Caco-2 (cell line): ENCODE measurements around the gene SMCO3. TPM values are rescaled to one million over a fixed set of nuclear protein-coding genes. Genes with fewer than 3 reads are reported as not detected.

ENCODE experiments used
- BruUV-seq: library from RNA; stranded (reverse); fragments of 400-500 nt; replicated peaks from 2 replicates; lab custom pipeline; 2021; lab: Mats Ljungman, UMichigan
- CTCF ChIA-PET: fragments of 300-600 bp; sonication (Branson Sonifier 250); formaldehyde crosslinking; loops from one replicate; lab custom pipeline; 2022; ENCODE audit warnings: antibody characterized with exemption; lab: Charles Lee
- POLR2A ChIA-PET: fragments of 300-600 bp; sonication (Branson Sonifier 250); formaldehyde crosslinking; loops from one replicate; lab custom pipeline; 2022; ENCODE audit warnings: antibody characterized with exemption; lab: Charles Lee
- DNase-seq, 2 experiments: peaks; one replicate each; pipeline versions ENCODE4 v3.0.0 to v3.0.0-alpha.2; 2020 to 2022
- H3K27me3 ChIP-seq: replicated peaks from 2 replicates; pipeline ENCODE4 v1.6.0; 2011; ENCODE audit warnings: low read length; ENCODE audit not compliant: control insufficient read depth, insufficient read depth
- H3K36me3 ChIP-seq: 2 replicates; pipeline ENCODE4 v1.5.1; 2011; ENCODE audit warnings: low read length; ENCODE audit not compliant: control insufficient read depth, insufficient read depth
- H3K4me1 ChIP-seq: fragments of 250-450 bp; sonication (Bioruptor Pico); 2 replicates; pipeline ENCODE4 v1.5.1; 2020; ENCODE audit warnings: mild to moderate bottlenecking
- H3K4me3 ChIP-seq: 2 replicates; pipeline ENCODE4 v1.5.1; 2011; ENCODE audit warnings: low read depth, mild to moderate bottlenecking, control low read depth, low read length
- H3K9me3 ChIP-seq: fragments of 250-450 bp; sonication (Bioruptor Pico); 2 replicates; pipeline ENCODE4 v1.5.1; 2020; ENCODE audit warnings: mild to moderate bottlenecking, moderate library complexity
- H3K27ac Mint-ChIP-seq: one replicate; pipeline ENCODE4 v1.8.0; 2022; ENCODE audit warnings: mixed read lengths; ENCODE audit not compliant: unreplicated experiment
- H3K27me3 Mint-ChIP-seq: one replicate; pipeline ENCODE4 v1.8.0; 2022; ENCODE audit warnings: mixed read lengths; ENCODE audit not compliant: insufficient read depth, unreplicated experiment
- H3K36me3 Mint-ChIP-seq: one replicate; pipeline ENCODE4 v1.8.0; 2022; ENCODE audit warnings: mild to moderate bottlenecking, mixed read lengths; ENCODE audit not compliant: insufficient read depth, unreplicated experiment
- H3K4me1 Mint-ChIP-seq: one replicate; pipeline ENCODE4 v1.8.0; 2022; ENCODE audit warnings: low read depth, mixed read lengths; ENCODE audit not compliant: unreplicated experiment
- H3K4me3 Mint-ChIP-seq: one replicate; pipeline ENCODE4 v1.8.0; 2022; ENCODE audit warnings: mild to moderate bottlenecking, moderate library complexity, mixed read lengths; ENCODE audit not compliant: unreplicated experiment
- H3K9me3 Mint-ChIP-seq: one replicate; pipeline ENCODE4 v1.8.0; 2022; ENCODE audit warnings: mixed read lengths; ENCODE audit not compliant: unreplicated experiment
- CTCF ChIP-seq, 2 experiments: fragments of 200-600 bp in 1 of 2; IDR thresholded peaks; 1 replicate in 1 of 2; 2 replicates in 1 of 2; pipeline versions ENCODE4 v1.5.1 to v1.8.0; 2011 to 2022; ENCODE audit warnings: antibody characterized with exemption in 1 of 2, control low read depth in 1 of 2, inconsistent platforms in 1 of 2, low read depth in 1 of 2, low read length in 1 of 2, mild to moderate bottlenecking in 1 of 2, moderate library complexity in 1 of 2; ENCODE audit not compliant: insufficient read depth in 1 of 2, severe bottlenecking in 1 of 2, unreplicated experiment in 1 of 2
- intact Hi-C: fragments of 100-400 bp; cut with micrococcal nuclease; formaldehyde crosslinking; loops from one replicate; pipeline ENCODE4 v1.10.0; 2022; ENCODE audit not compliant: unreplicated experiment
- total RNA-seq: library from RNA; stranded (reverse); gene quantifications from 2 replicates; pipeline ENCODE4 v1.2.3, GENCODE V29; 2022

SMCO3 gene
- total RNA-seq, 1 experiment from 2014 or later, result not detected

GRCh38 chr12:14846042-14846587, 32.1 kb upstream of the SMCO3 start:
- POLR2A ChIA-PET, result no interaction called here
- Mint-ChIP-seq H3K9me3 (no peaks in the 10 kb centered on the region), H3K4me3 (no peak overlapping the region), H3K36me3 (no peaks in the 10 kb centered on the region), H3K27me3 (peaks cover 2% of the 10 kb centered on the region), H3K27ac (no peak overlapping the region), H3K4me1 (peaks cover 13% of the 10 kb centered on the region)
- no peaks in the 10 kb centered on the region for H3K27me3 ChIP-seq
- intact Hi-C loops, result loop anchor here (5.0 kb wide), 1 partner anchor 376 kb away; the partner anchor contains the start of gene RERG
- no peak for TF ChIP-seq CTCF (IDR thresholded peaks at IDR 0.05; ENCODE audit: insufficient read depth in 1 of 2, low read depth in 1 of 2, low read length in 1 of 2, severe bottlenecking in 1 of 2, unreplicated experiment in 1 of 2)
- H3K4me1 ChIP-seq, result peaks cover 26% of the 10 kb centered on the region
- CTCF ChIA-PET, result interaction anchor here (0.8 kb wide), 1 partner anchor 90 kb away, joined by 3 read pairs; no protein-coding TSS in a partner anchor
- H3K4me3 ChIP-seq, result no peak overlapping the region
- no TSS peak for BruUV-seq
- no peak for DNase-seq
- H3K9me3 ChIP-seq, result no peaks in the 10 kb centered on the region
- H3K36me3 ChIP-seq, result no peaks in the 10 kb centered on the region

- H3K4me1 Mint-ChIP-seq, result peaks cover 19% of the 10 kb centered on the region
- ChIA-PET POLR2A (no interaction called here), CTCF (interaction anchor here (0.8 kb wide), 1 partner anchor 91 kb away, joined by 3 read pairs; no protein-coding TSS in a partner anchor)
- Histone ChIP-seq H3K4me3 (no peak overlapping the region), H3K27me3 (no peaks in the 10 kb centered on the region), H3K36me3 (no peaks in the 10 kb centered on the region), H3K4me1 (peaks cover 32% of the 10 kb centered on the region), H3K9me3 (no peaks in the 10 kb centered on the region)
- BruUV-seq, result no TSS peak
- TF ChIP-seq CTCF (IDR thresholded peaks at IDR 0.05; ENCODE audit: insufficient read depth in 1 of 2, low read depth in 1 of 2, low read length in 1 of 2, severe bottlenecking in 1 of 2, unreplicated experiment in 1 of 2), result peak; percentile 80 to 89
- no peak overlapping the region for H3K27ac Mint-ChIP-seq
- H3K36me3 Mint-ChIP-seq, result no peaks in the 10 kb centered on the region
- H3K4me3 Mint-ChIP-seq, result no peak overlapping the region
- intact Hi-C loops, result loop anchor here (1.0 to 5.0 kb wide), 9 partner anchors 34 to 424 kb away; partner anchors contain the start of gene RERG
- DNase-seq, result peak; percentile 53 to 70
- H3K27me3 Mint-ChIP-seq, result peaks cover 2% of the 10 kb centered on the region
- no peaks in the 10 kb centered on the region for H3K9me3 Mint-ChIP-seq
Measured at GRCh38 chr12:14845350-14845750, 31.4 kb upstream of the SMCO3 start.

DNA sequence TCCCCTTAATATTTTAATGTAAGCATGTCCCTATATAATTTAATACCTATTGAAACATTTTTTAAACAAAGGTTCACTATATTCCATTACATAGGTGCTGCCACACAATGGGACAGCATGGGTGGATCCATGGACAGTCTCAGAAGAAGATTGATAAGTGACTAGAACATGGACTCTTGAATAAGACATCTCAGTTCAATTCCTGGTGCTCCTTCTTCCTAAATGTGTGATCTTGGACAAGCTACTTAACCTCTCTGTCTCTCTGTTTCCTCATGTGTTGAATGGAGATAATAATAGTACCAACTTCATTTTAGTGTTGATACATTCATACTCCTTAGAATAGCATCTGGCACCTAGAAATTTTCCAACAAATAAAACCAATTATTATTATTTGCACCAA, 30.4 kb upstream of the SMCO3 start:
- no TSS peak for BruUV-seq
- intact Hi-C loops, result loop anchor here (2.0 to 5.0 kb wide), 2 partner anchors 42 to 308 kb away; partner anchors contain the start of genes C12orf60 and WBP11
- H3K27ac Mint-ChIP-seq, result no peak overlapping the region
- no peaks in the 10 kb centered on the region for H3K36me3 Mint-ChIP-seq
- peaks cover 2% of the 10 kb centered on the region for H3K27me3 Mint-ChIP-seq
- H3K27me3 ChIP-seq, result no peaks in the 10 kb centered on the region
- no peak overlapping the region for H3K4me3 ChIP-seq
- TF ChIP-seq CTCF (IDR thresholded peaks at IDR 0.05; ENCODE audit: insufficient read depth in 1 of 2, low read depth in 1 of 2, low read length in 1 of 2, severe bottlenecking in 1 of 2, unreplicated experiment in 1 of 2), result no peak
- DNase-seq, result no peak
- ChIA-PET CTCF (interaction anchor here (2.2 kb wide), 1 partner anchor 151 kb away, joined by 6 read pairs; no protein-coding TSS in a partner anchor), POLR2A (no interaction called here)
- no peak overlapping the region for H3K4me3 Mint-ChIP-seq
- H3K9me3 Mint-ChIP-seq, result peaks cover 3% of the 10 kb centered on the region
- H3K9me3 ChIP-seq, result no peaks in the 10 kb centered on the region
- peaks cover 20% of the 10 kb centered on the region for H3K4me1 Mint-ChIP-seq
- H3K36me3 ChIP-seq, result no peaks in the 10 kb centered on the region
- peaks cover 32% of the 10 kb centered on the region for H3K4me1 ChIP-seq
